GM12864 (cell line): ENCODE results near the gene GPI.

Experiments
- DNase-seq: peaks from one replicate; pipeline ENCODE4 v3.0.0-alpha.2; 2011; ENCODE audit warnings: low read depth
- H3K4me3 ChIP-seq: 2 replicates; pipeline ENCODE4 v1.5.1; 2011; ENCODE audit warnings: mild to moderate bottlenecking, low read depth, low read length, control low read depth
- CTCF ChIP-seq: IDR thresholded peaks from 2 replicates; pipeline ENCODE4 v1.5.1; 2011; ENCODE audit warnings: low read depth, mild to moderate bottlenecking, moderate library complexity, low read length, control low read depth, inconsistent platforms; ENCODE audit errors: missing control alignments

Gene GPI

GRCh38 chr19:34359954-34360315 is 5.1 kb upstream of the GPI start:
- peak overlapping the region; percentile 62 for H3K4me3 ChIP-seq
- DNase-seq, result no peak
- no peak for TF ChIP-seq CTCF

- peak overlapping the region; percentile 62; the same call in 1 of the 2 replicates for H3K4me3 ChIP-seq
- DNase-seq, result no peak
- no peak for TF ChIP-seq CTCF
Measured at GRCh38 chr19:34360354-34360909, 4.6 kb upstream of the GPI start.

- no peak for DNase-seq
- no peak overlapping the region for H3K4me3 ChIP-seq
- TF ChIP-seq CTCF, result no peak
Measured at GRCh38 chr19:34362679-34363069, 2.3 kb upstream of the GPI start.

GRCh38 chr19:34363094-34363493 is 1.9 kb upstream of the GPI start:
- H3K4me3 ChIP-seq, result no peak overlapping the region
- TF ChIP-seq CTCF, result no peak
- DNase-seq, result no peak

- TF ChIP-seq CTCF, result no peak
- no peak overlapping the region for H3K4me3 ChIP-seq
- DNase-seq, result no peak
Measured at GRCh38 chr19:34363930-34364329, 1.1 kb upstream of the GPI start.

GRCh38 chr19:34364462-34364829 is 550 bp upstream of the GPI start:
- peak overlapping the region; percentile 86 for H3K4me3 ChIP-seq
- no peak for TF ChIP-seq CTCF
- DNase-seq, result no peak
